IMR-90 (cell line): ENCODE measurements around the gene C1QTNF5. TPM values are rescaled to one million over a fixed set of nuclear protein-coding genes. Genes with fewer than 3 reads are reported as not detected.

Experiments used
- ATAC-seq: fragments of 200-7000 bp; cut with Tn5 transposase; 2 replicates; pipeline ENCODE4 v1.9.1; 2020; ENCODE audit warnings: low read depth, mild to moderate bottlenecking, moderate library complexity
- BruUV-seq: library from RNA; stranded (reverse); fragments of 400-500 nt; replicated peaks from 2 replicates; lab custom pipeline; 2021; lab: Mats Ljungman, UMichigan
- CTCF ChIA-PET: fragments of 300-600 bp; formaldehyde crosslinking; extraction: SDS; loops from one replicate; lab custom pipeline; 2021; ENCODE audit warnings: antibody characterized with exemption; lab: Yijun Ruan, JAX
- POLR2A ChIA-PET: fragments of 300-600 bp; sonication (Branson Sonifier 250); formaldehyde crosslinking; loops from one replicate; lab custom pipeline; 2022; ENCODE audit warnings: antibody characterized with exemption; ENCODE audit not compliant: unreplicated experiment; lab: Charles Lee
- DNase-seq: peaks from one replicate; pipeline ENCODE4 v3.0.0; 2013
- H2AFZ ChIP-seq: replicated peaks from 2 replicates; pipeline ENCODE3; 2013; ENCODE audit warnings: low read length, mild to moderate bottlenecking; ENCODE audit not compliant: poor library complexity
- H2AK5ac ChIP-seq: 2 replicates; pipeline ENCODE4 v1.6.1; 2013; ENCODE audit warnings: low read depth, low read length, inconsistent platforms
- H2AK9ac ChIP-seq: replicated peaks from 2 replicates; pipeline ENCODE3; 2013; ENCODE audit warnings: mild to moderate bottlenecking, low read depth, low read length, moderate library complexity; ENCODE audit not compliant: poor library complexity
- H2BK120ac ChIP-seq: 2 replicates; pipeline ENCODE4 v1.6.1; 2013; ENCODE audit warnings: low read depth, low read length, inconsistent platforms
- H2BK15ac ChIP-seq: 3 replicates; pipeline ENCODE4 v1.6.1; 2013; ENCODE audit warnings: low read depth, low read length, inconsistent platforms
- H2BK20ac ChIP-seq: 2 replicates; pipeline ENCODE4 v1.6.1; 2013; ENCODE audit warnings: low read depth, mild to moderate bottlenecking, inconsistent platforms, low read length, moderate library complexity
- H2BK5ac ChIP-seq: 2 replicates; pipeline ENCODE4 v1.6.1; 2013; ENCODE audit warnings: mild to moderate bottlenecking, low read depth, low read length, inconsistent platforms; ENCODE audit not compliant: poor library complexity, severe bottlenecking
- H3K14ac ChIP-seq: replicated peaks from 2 replicates; pipeline ENCODE4 v1.6.1; 2013; ENCODE audit warnings: low read depth, low read length, inconsistent platforms
- H3K18ac ChIP-seq: 2 replicates; pipeline ENCODE4 v1.6.1; 2013; ENCODE audit warnings: low read depth, low read length, control low read depth
- H3K23ac ChIP-seq: 2 replicates; pipeline ENCODE4 v1.6.1; 2013; ENCODE audit warnings: low read depth, low read length, inconsistent platforms
- H3K27ac ChIP-seq: 2 replicates; pipeline ENCODE4 v1.5.1; 2013; ENCODE audit warnings: mild to moderate bottlenecking, control low read depth, low read length; ENCODE audit not compliant: insufficient read depth
- H3K27me3 ChIP-seq: 2 replicates; pipeline ENCODE4 v1.6.1; 2013; ENCODE audit warnings: low read length; ENCODE audit not compliant: control insufficient read depth, insufficient read depth
- H3K36me3 ChIP-seq: 2 replicates; pipeline ENCODE4 v1.6.1; 2013; ENCODE audit warnings: low read length, mixed read lengths; ENCODE audit not compliant: control insufficient read depth, insufficient read depth
- H3K4ac ChIP-seq: 2 replicates; pipeline ENCODE4 v1.6.1; 2013; ENCODE audit warnings: low read depth, low read length, inconsistent platforms
- H3K4me1 ChIP-seq: 2 replicates; pipeline ENCODE4 v1.6.1; 2013; ENCODE audit warnings: low read length, mixed read lengths; ENCODE audit not compliant: control insufficient read depth, insufficient read depth
- H3K4me2 ChIP-seq: 2 replicates; pipeline ENCODE4 v1.6.1; 2013; ENCODE audit warnings: low read depth, mild to moderate bottlenecking, control low read depth, low read length, moderate library complexity
- H3K4me3 ChIP-seq: 2 replicates; pipeline ENCODE4 v1.5.1; 2013; ENCODE audit warnings: low read depth, mild to moderate bottlenecking, control low read depth, low read length, moderate library complexity; ENCODE audit not compliant: insufficient read depth
- H3K56ac ChIP-seq: 2 replicates; pipeline ENCODE4 v1.6.1; 2013; ENCODE audit warnings: low read length, inconsistent platforms; ENCODE audit not compliant: insufficient read depth; ENCODE audit errors: extremely low read depth
- H3K79me1 ChIP-seq, 2 experiments: 2 replicates each; pipeline ENCODE4 v1.6.1; 2013; ENCODE audit warnings: low read length in 2 of 2, inconsistent platforms in 1 of 2, low read depth in 1 of 2
- H3K9ac ChIP-seq: 2 replicates; pipeline ENCODE4 v1.6.1; 2013; ENCODE audit warnings: low read depth, low read length, control low read depth
- H3K9me1 ChIP-seq: 2 replicates; pipeline ENCODE4 v1.6.1; 2013; ENCODE audit warnings: low read length, inconsistent platforms; ENCODE audit not compliant: insufficient read depth
- H3K9me3 ChIP-seq: 2 replicates; pipeline ENCODE4 v1.6.1; 2013; ENCODE audit warnings: low read length; ENCODE audit not compliant: control insufficient read depth, insufficient read depth
- H4K20me1 ChIP-seq: 2 replicates; pipeline ENCODE4 v1.6.1; 2013; ENCODE audit warnings: low read length, inconsistent platforms; ENCODE audit not compliant: insufficient read depth
- H4K5ac ChIP-seq: 2 replicates; pipeline ENCODE4 v1.6.1; 2013; ENCODE audit warnings: mild to moderate bottlenecking, low read depth, low read length, control low read depth
- H4K8ac ChIP-seq, 2 experiments: 2 replicates each; pipeline ENCODE4 v1.6.1; 2013; ENCODE audit warnings: low read depth in 2 of 2, low read length in 2 of 2, control low read depth in 1 of 2, inconsistent platforms in 1 of 2
- H4K91ac ChIP-seq: 2 replicates; pipeline ENCODE4 v1.6.1; 2013; ENCODE audit warnings: low read depth, low read length, inconsistent platforms; ENCODE audit not compliant: insufficient read depth
- BHLHE40 ChIP-seq: fragments of 150-350 bp; IDR thresholded peaks from 2 replicates; pipeline ENCODE4 v1.6.1; 2016; ENCODE audit warnings: mild to moderate bottlenecking, low read depth, low read length
- CEBPB ChIP-seq: IDR thresholded peaks from 2 replicates; pipeline ENCODE4 v1.6.1; 2012; ENCODE audit warnings: low read depth, low read length, improper control_type of control experiment
- CHD1 ChIP-seq: IDR thresholded peaks from 2 replicates; pipeline ENCODE4 v1.6.1; 2012; ENCODE audit warnings: low read depth, low read length, improper control_type of control experiment
- CTCF ChIP-seq: conservative IDR thresholded peaks from 2 replicates; pipeline ENCODE4 v1.5.1; 2012; ENCODE audit warnings: mild to moderate bottlenecking, low read depth, low read length, improper control_type of control experiment
- FOS ChIP-seq: fragments of 150-350 bp; IDR thresholded peaks from 2 replicates; pipeline ENCODE4 v1.6.1; 2016; ENCODE audit warnings: low read depth, low read length
- MAFK ChIP-seq: IDR thresholded peaks from 2 replicates; pipeline ENCODE4 v1.6.1; 2012; ENCODE audit warnings: low read depth, low read length, improper control_type of control experiment
- MAZ ChIP-seq: IDR thresholded peaks from 2 replicates; pipeline ENCODE4 v1.6.1; 2012; ENCODE audit warnings: low read depth, mild to moderate bottlenecking, low read length, improper control_type of control experiment, moderate library complexity, borderline replicate concordance
- MXI1 ChIP-seq: IDR thresholded peaks from 2 replicates; pipeline ENCODE4 v1.6.1; 2012; ENCODE audit warnings: low read depth, mild to moderate bottlenecking, low read length, moderate library complexity, borderline replicate concordance
- NFE2L2 ChIP-seq: fragments of 150-350 bp; IDR thresholded peaks from 2 replicates; pipeline ENCODE4 v1.6.1; 2016; ENCODE audit warnings: low read depth, mild to moderate bottlenecking, low read length
- POLR2A ChIP-seq: IDR thresholded peaks from 2 replicates; pipeline ENCODE4 v1.6.1; 2012; ENCODE audit warnings: mild to moderate bottlenecking, low read depth, low read length
- RAD21 ChIP-seq: IDR thresholded peaks from 2 replicates; pipeline ENCODE4 v1.6.1; 2012; ENCODE audit warnings: low read length, improper control_type of control experiment
- RCOR1 ChIP-seq: IDR thresholded peaks from 2 replicates; pipeline ENCODE4 v1.6.1; 2012; ENCODE audit warnings: mild to moderate bottlenecking, low read length, improper control_type of control experiment; ENCODE audit not compliant: insufficient replicate concordance
- RFX5 ChIP-seq: IDR thresholded peaks from 2 replicates; pipeline ENCODE4 v1.8.0; 2012; ENCODE audit warnings: low read depth, mild to moderate bottlenecking, low read length, moderate library complexity
- SMC3 ChIP-seq: fragments of 150-350 bp; IDR thresholded peaks from 2 replicates; pipeline ENCODE4 v1.6.1; 2016; ENCODE audit warnings: low read depth, mild to moderate bottlenecking, antibody characterized with exemption, low read length, moderate library complexity
- USF2 ChIP-seq: fragments of 150-350 bp; IDR thresholded peaks from 2 replicates; pipeline ENCODE4 v1.6.1; 2017; ENCODE audit warnings: mild to moderate bottlenecking, antibody characterized with exemption, low read length, low read depth
- WGBS, 2 experiments: methylation state at CpG; one replicate each; pipeline versions ENCODE4 v1.1.5 to v1.1.7; 2013; ENCODE audit warnings: missing lambda C conversion rate in 2 of 2; ENCODE audit not compliant: insufficient read length in 1 of 2; ENCODE audit errors: extremely low coverage in 2 of 2; 5-methylcytosine and 5-hydroxymethylcytosine counted together
- dilution Hi-C: fragments of 300-500 bp; cut with HindIII; formaldehyde crosslinking; loops from one replicate; pipeline ENCODE4 v1.14.3; 2018; ENCODE audit warnings: low sequenced_read_pairs; ENCODE audit not compliant: unreplicated experiment
- in situ Hi-C: fragments of 300-500 bp; cut with MboI; formaldehyde crosslinking; loops from 3 replicates; pipeline ENCODE4 v1.14.3; 2019; ENCODE audit warnings: low sequenced_read_pairs, inconsistent platforms, mixed read lengths
- intact Hi-C: fragments of 100-400 bp; cut with micrococcal nuclease; formaldehyde crosslinking; loops from 2 replicates; pipeline ENCODE4 v1.10.0; 2022
- polyA plus RNA-seq, 3 experiments: library from polyadenylated mRNA; depleted of rRNA; stranded (reverse); fragments of >200 nt; gene quantifications; 2 replicates each; pipeline ENCODE4 v1.2.3, GENCODE V29; 2012; ENCODE audit warnings: low replicate concordance in 1 of 3
- total RNA-seq: library from RNA; depleted of rRNA; stranded (reverse); fragments of >200 nt; gene quantifications from 2 replicates; pipeline ENCODE4 v1.2.3, GENCODE V29; 2012
- TF ChIP-seq, protein P1 (sequence below): fragments of 150-350 bp; IDR thresholded peaks from 2 replicates; pipeline ENCODE4 v1.6.1; 2016; ENCODE audit warnings: low read depth, mild to moderate bottlenecking, low read length, moderate library complexity, borderline replicate concordance

Gene C1QTNF5
- total and polyA plus RNA-seq, 2 of the 4 experiments (the other 2 are of a cell fraction): 2.0 to 5.4 TPM

DNA sequence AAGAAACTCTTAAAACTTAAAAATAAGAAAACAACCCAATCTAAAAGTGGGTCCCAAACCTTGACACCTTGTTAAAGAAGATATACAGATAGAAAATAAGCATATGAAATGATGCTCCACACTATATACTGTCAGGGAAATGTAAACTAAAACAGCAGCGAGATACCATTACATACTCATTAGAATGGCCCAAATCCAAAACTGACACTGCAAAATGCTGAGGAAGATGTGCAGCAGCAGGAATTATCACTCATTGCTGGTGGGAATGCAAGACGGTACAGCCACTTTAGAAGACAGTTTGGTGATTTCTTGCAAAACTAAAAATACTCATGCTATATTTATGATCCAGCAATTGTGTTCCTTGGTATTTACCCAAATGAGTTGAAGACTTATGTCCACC is 11.4 kb downstream of the C1QTNF5 start:
- no peak overlapping the region for H4K8ac ChIP-seq

More for the DNA sequence above, 11.4 kb downstream of the C1QTNF5 start:
- Histone ChIP-seq H3K27me3 (no peaks in the 10 kb centered on the region), H4K91ac (no peak overlapping the region), H2AFZ (no peak overlapping the region), H3K9me1 (peaks cover 4% of the 10 kb centered on the region; the same call in 1 of the 2 replicates), H2AK9ac (no peak overlapping the region), H4K20me1 (no peaks in the 10 kb centered on the region), H2BK20ac (no peak overlapping the region), H3K36me3 (no peaks in the 10 kb centered on the region), H3K18ac (no peak overlapping the region), H2BK15ac (no peak overlapping the region), H3K56ac (no peak overlapping the region), H3K4me2 (no peak overlapping the region), H3K23ac (no peak overlapping the region), H3K79me1 (no peaks in the 10 kb centered on the region), H3K9me3 (no peaks in the 10 kb centered on the region), H3K4me3 (no peak overlapping the region), H3K27ac (no peak overlapping the region), H2BK120ac (no peak overlapping the region), H3K4me1 (no peaks in the 10 kb centered on the region), H3K14ac (no peak overlapping the region), H2AK5ac (no peak overlapping the region), H3K4ac (no peak overlapping the region), H2BK5ac (no peak overlapping the region), H4K5ac (no peak overlapping the region), H3K9ac (no peak overlapping the region)
- intact Hi-C loops (no loop called here), dilution Hi-C loops (no loop called here), in situ Hi-C loops (no loop called here)
- POLR2A ChIA-PET: no interaction called here
- TF ChIP-seq CHD1 (no peak), BHLHE40 (no peak), FOS (no peak), MXI1 (no peak), RCOR1 (no peak), CTCF (no peak), CEBPB (no peak), SMC3 (no peak), NFE2L2 (no peak), MAFK (no peak), RFX5 (no peak), MAZ (no peak), RAD21 (no peak), POLR2A (no peak), USF2 (no peak)
- TF ChIP-seq, protein P1, sequence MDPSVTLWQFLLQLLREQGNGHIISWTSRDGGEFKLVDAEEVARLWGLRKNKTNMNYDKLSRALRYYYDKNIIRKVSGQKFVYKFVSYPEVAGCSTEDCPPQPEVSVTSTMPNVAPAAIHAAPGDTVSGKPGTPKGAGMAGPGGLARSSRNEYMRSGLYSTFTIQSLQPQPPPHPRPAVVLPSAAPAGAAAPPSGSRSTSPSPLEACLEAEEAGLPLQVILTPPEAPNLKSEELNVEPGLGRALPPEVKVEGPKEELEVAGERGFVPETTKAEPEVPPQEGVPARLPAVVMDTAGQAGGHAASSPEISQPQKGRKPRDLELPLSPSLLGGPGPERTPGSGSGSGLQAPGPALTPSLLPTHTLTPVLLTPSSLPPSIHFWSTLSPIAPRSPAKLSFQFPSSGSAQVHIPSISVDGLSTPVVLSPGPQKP: no peak
- no TSS peak for BruUV-seq
- CTCF ChIA-PET: no interaction called here
- no peak for ATAC-seq
- no CpG with 5 or more reads among the region's 2 CpGs for WGBS, 2 experiments
- no peak for DNase-seq
